H1 (cell line): ENCODE measurements around the gene OTOP3. TPM values are rescaled to one million over a fixed set of nuclear protein-coding genes. Genes with fewer than 3 reads are reported as not detected.

Experiments
- ATF3 ChIP-seq: IDR thresholded peaks from 2 replicates; pipeline ENCODE4 v1.6.1; 2011; ENCODE audit warnings: low read depth, mild to moderate bottlenecking, low read length; ENCODE audit not compliant: insufficient read depth
- CHD1 ChIP-seq: IDR thresholded peaks from 2 replicates; pipeline ENCODE4 v1.6.1; 2012; ENCODE audit warnings: low read depth, low read length, improper control_type of control experiment
- EP300 ChIP-seq, 2 experiments: IDR thresholded peaks; 1 replicate in 1 of 2; 2 replicates in 1 of 2; pipeline ENCODE4 v1.6.1; 2011 to 2012; ENCODE audit warnings: low read depth in 2 of 2, low read length in 2 of 2, mild to moderate bottlenecking in 2 of 2, borderline replicate concordance in 1 of 2, inconsistent platforms in 1 of 2, moderate library complexity in 1 of 2
- RFX5 ChIP-seq: IDR thresholded peaks from 2 replicates; pipeline ENCODE4 v1.6.1; 2011; ENCODE audit warnings: low read depth, low read length, improper control_type of control experiment, borderline replicate concordance
- polyA plus RNA-seq, 7 experiments: library from polyadenylated mRNA; depleted of rRNA in 3 of 7; stranded (reverse) in 5 of 7; unstranded in 2 of 7; fragments of >200 nt in 5 of 7; fragments of 200-250 nt in 2 of 7; gene quantifications; 1 replicate in 5 of 7; 2 replicates in 1 of 7; 4 replicates in 1 of 7; pipeline versions ENCODE4 v1.2.1 to v1.2.3, GENCODE V29; 2011 to 2013; ENCODE audit warnings: missing spikeins in 2 of 7, mixed read lengths in 2 of 7
- total RNA-seq: library from RNA; stranded (reverse); fragmentation: NEBNext Ultra II Directional; extraction: Animal tissue kit (Norgen Biotek cat#: 25700); gene quantifications from 2 replicates; pipeline ENCODE4 v1.2.1, GENCODE V29; 2021

The OTOP3 gene
- total and polyA plus RNA-seq, 2 of the 8 experiments (the other 6 are each of a cell fraction or from before 2014, with no cell fraction given) = 0.05 TPM; not detected in 1

DNA sequence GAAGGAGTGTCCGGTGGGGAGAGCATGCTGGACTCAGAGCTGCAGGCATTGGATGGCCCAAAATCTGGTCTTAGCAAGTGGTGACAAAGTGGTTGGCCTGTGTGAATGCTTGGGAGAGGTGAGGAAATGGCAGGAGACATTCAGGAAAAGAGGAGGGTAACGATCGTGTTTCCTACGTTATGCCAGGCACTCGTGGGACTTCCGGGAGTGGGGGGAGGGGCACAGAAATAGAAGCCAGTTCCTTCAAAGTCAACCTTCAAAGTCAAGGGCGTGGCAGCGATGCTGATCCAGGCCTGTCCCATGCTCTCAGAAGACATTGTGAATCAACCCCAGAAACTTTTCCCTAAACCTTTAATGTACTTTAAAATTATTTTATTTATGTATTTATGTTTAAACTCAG lies 3.8 kb downstream of the OTOP3 start (continued):
- TF ChIP-seq RFX5 (no peak), EP300 (IDR thresholded peaks at IDR 0.05; ENCODE audit: borderline replicate concordance in 1 of 2, low read depth in 2 of 2, low read length in 2 of 2) (no peak), CHD1 (no peak), ATF3 (no peak)
